GM23338 (cell line): ENCODE results near the gene TMEM231.

Experiments used
- CTCF ChIP-seq, 2 experiments: fragments of 200-600 bp in 1 of 2; sonication (generic) in 1 of 2; conservative IDR thresholded peaks; 2 replicates each; pipeline versions ENCODE4 v1.5.1 to v1.6.1; 2016 to 2017; ENCODE audit warnings: antibody characterized with exemption in 2 of 2, low read depth in 2 of 2, mild to moderate bottlenecking in 2 of 2, moderate library complexity in 1 of 2
- EZH2 ChIP-seq: fragments of 200-600 bp; sonication (generic); IDR thresholded peaks from one replicate; pipeline ENCODE4 v1.8.0; 2017; ENCODE audit warnings: antibody characterized with exemption, mild to moderate bottlenecking, low read depth; ENCODE audit not compliant: unreplicated experiment
- EZH2phosphoT487 ChIP-seq: fragments of 200-600 bp; sonication (generic); IDR thresholded peaks from one replicate; pipeline ENCODE4 v1.8.1; 2018; ENCODE audit warnings: antibody characterized with exemption; ENCODE audit not compliant: unreplicated experiment
- POLR2AphosphoS5 ChIP-seq: IDR thresholded peaks from 2 replicates; pipeline ENCODE4 v1.6.1; 2016; ENCODE audit warnings: antibody characterized with exemption, low read depth

DNA sequence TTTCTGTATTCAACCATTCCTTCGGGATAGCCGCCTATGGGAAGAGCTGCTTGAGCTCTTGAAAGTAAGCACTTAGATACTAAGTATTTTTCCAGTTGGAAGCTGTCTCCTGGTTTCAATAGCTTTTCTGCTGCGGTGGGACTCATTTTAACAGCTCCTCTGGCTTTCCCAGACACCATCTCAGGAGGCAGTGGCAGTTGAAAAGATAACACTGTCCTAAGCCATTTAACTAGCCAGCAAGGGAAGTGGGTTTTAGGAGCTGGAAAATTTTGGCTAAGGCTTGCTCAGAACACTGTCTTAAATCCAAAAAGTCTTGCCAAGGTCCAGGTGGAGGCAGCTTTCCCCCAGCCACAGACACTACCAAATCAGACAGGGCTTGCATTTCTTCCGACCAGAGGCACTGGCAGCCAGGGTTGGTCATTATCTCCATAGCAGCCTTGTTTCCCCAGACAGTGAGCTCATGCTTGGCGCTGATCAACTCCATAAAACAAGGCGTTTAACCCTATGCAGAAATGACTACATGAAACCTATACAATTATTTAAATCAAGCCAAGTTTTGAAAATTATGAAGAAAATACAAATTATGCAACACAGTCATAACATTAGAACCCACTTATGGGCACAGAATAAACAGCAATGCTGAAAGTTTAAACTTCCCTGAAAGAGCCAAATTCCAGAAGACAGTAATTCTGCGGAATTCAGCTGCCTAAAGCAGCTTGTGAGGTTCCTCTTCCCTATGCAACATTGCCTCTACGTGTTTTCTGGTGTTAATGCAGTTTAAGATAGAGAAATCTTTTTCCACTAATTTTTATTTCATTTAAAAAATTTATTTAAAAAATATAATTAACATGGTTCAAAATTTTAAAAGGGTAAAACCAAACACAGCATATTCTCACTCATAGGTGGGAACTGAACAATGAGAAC, 35.1 kb upstream of the TMEM231 start:
- TF ChIP-seq CTCF (conservative IDR thresholded peaks at IDR 0.05; ENCODE audit: low read depth in 2 of 2) (peak in 1 of 2 experiments; percentile 33; a peak in 2 of 4 replicates), EZH2phosphoT487 (no peak), POLR2AphosphoS5 (no peak), EZH2 (no peak)
